ENCODE data around the gene KNTC1. TPM values are rescaled to one million over a fixed set of nuclear protein-coding genes. Genes with fewer than 3 reads are reported as not detected.
"Not testable (repeated sequence)": the region's sequence is repeated elsewhere in the genome, so short reads cannot be mapped to it uniquely, and the experiment has no call there.

The KNTC1 gene, protein sequence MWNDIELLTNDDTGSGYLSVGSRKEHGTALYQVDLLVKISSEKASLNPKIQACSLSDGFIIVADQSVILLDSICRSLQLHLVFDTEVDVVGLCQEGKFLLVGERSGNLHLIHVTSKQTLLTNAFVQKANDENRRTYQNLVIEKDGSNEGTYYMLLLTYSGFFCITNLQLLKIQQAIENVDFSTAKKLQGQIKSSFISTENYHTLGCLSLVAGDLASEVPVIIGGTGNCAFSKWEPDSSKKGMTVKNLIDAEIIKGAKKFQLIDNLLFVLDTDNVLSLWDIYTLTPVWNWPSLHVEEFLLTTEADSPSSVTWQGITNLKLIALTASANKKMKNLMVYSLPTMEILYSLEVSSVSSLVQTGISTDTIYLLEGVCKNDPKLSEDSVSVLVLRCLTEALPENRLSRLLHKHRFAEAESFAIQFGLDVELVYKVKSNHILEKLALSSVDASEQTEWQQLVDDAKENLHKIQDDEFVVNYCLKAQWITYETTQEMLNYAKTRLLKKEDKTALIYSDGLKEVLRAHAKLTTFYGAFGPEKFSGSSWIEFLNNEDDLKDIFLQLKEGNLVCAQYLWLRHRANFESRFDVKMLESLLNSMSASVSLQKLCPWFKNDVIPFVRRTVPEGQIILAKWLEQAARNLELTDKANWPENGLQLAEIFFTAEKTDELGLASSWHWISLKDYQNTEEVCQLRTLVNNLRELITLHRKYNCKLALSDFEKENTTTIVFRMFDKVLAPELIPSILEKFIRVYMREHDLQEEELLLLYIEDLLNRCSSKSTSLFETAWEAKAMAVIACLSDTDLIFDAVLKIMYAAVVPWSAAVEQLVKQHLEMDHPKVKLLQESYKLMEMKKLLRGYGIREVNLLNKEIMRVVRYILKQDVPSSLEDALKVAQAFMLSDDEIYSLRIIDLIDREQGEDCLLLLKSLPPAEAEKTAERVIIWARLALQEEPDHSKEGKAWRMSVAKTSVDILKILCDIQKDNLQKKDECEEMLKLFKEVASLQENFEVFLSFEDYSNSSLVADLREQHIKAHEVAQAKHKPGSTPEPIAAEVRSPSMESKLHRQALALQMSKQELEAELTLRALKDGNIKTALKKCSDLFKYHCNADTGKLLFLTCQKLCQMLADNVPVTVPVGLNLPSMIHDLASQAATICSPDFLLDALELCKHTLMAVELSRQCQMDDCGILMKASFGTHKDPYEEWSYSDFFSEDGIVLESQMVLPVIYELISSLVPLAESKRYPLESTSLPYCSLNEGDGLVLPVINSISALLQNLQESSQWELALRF (N-terminal part only)
- total RNA-seq (20.6 TPM), polyA plus RNA-seq (ENCODE audit: insufficient read depth in 1 of 8, insufficient read length in 8 of 8, low replicate concordance in 1 of 8) (10 to 100 TPM; 13.8 to 27.7 (median 18.1) TPM)
- long read RNA-seq, donor 1 = 0 reads
- long read RNA-seq, donor 2 = 0 reads
- long read RNA-seq, donor 3 = 0 reads
- long read RNA-seq, donor 4 = 0 reads
- long read RNA-seq, donor 5 = 0 reads
- long read RNA-seq, donor 6 = 0 reads
- long read RNA-seq, donor 7, partial matches to known transcripts = 0 of 1 reads
- long read RNA-seq, donor 7, other reads (novel, unspliced or antisense) = 0 of 1 reads
- long read RNA-seq, donor 8 = 0 reads
- long read RNA-seq, donor 9, partial matches to known transcripts = 0 of 1 reads
- long read RNA-seq, donor 9, other reads (novel, unspliced or antisense) = 0 of 1 reads
- long read RNA-seq, donor 10 = 0 reads
- long read RNA-seq, donor 11 = 0 reads

DNA sequence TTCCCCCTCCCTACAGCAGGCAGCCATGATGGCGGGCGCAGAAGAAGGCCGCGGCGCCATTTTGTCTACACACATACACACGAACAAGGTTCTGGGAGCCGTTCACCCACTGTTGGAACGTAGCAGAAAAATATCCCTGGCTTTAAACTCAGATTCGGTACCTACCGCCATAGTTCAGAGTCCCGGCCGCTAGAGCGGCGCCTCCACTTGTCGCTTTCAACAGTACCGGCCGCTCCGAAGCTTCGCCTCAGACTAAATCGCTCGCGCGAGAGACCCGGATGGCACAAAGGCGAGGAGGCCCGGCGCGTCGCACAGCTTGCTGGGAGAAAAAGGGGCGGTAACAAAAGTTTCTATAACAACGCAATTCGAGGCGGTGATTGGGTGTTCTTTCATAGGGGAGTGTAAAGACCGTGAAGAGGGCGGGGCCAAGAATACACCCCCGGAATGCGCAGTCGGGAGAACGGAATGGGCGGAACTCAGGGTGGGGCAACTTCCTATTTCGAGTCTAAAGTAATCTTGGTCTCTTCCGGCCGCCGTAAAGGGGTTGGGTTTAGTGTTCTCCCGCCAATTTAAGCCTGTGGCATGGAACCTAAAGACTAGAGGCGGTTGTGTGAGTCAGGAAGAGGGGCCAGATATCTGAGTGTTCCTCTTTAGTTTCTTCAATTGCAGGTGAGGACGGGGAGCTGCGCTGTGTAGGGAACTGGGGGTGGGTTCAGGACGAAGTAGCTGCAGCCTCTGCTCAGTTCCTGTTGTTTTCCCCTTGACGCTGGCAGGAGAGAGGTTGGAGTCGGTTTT is at the start of gene KNTC1, which contains the start of gene RSRC2:
Gene KNTC1 (plus strand): TSS at position 567 of the 795 bp plus-strand sequence. CDS start 2,815 bp downstream, outside the sequence.
Gene RSRC2 (minus strand): TSS at position 254 of the 795 bp plus-strand sequence. CDS start 83 bp downstream, at position 171.
- Histone ChIP-seq H3K4me3 (ENCODE audit: low read length) (peak within 1 kb of the TSS; percentile 94), H3K36me3 (ENCODE audit: control insufficient read depth, insufficient read depth, low read length) (peaks cover 9% of the 10 kb centered on the region), H3K4me1 (ENCODE audit: control insufficient read depth, insufficient read depth, low read length) (peaks cover 13% of the 10 kb centered on the region), H3K27ac (ENCODE audit: low read length) (peak within 1 kb of the TSS; percentile 99), H3K27me3 (ENCODE audit: control insufficient read depth, insufficient read depth, low read length) (no peaks in the 10 kb centered on the region), H3K9me3 (replicated peaks; ENCODE audit: control insufficient read depth, low read depth, low read length) (no peaks in the 10 kb centered on the region)
- DNase-seq = peak; percentile 100
- under 1% methylated on average over 51 of the region's 51 CpGs for WGBS (ENCODE audit: insufficient coverage)

DNA sequence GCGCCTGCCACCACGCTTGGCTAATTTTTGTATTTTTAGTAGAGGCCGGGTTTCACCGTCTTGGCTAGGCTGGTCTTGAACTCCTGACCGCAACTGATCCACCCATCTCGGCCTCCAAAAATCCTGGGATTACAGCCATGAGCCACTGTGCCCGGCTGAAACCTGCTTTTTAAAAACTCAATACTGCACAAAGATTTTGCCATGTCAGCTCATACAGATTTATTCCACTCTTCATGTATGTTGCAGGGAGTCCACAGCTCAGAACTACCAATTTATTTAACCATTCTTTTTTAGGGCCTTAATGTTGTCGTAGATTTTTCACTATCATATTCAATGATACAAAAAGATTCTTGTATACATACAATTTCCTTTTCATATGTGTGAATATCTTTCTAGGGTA is 46.3 kb upstream of the KNTC1 start:
- no peak for DNase-seq
- Histone ChIP-seq H3K27me3 (ENCODE audit: control insufficient read depth, insufficient read depth, low read length) (no peaks in the 10 kb centered on the region), H3K36me3 (ENCODE audit: control insufficient read depth, insufficient read depth, low read length) (peaks cover 40% of the 10 kb centered on the region), H3K9me3 (replicated peaks; ENCODE audit: control insufficient read depth, low read depth, low read length) (no peaks in the 10 kb centered on the region), H3K27ac (ENCODE audit: low read length) (no peak overlapping the region), H3K4me1 (ENCODE audit: control insufficient read depth, insufficient read depth, low read length) (no peaks in the 10 kb centered on the region), H3K4me3 (ENCODE audit: low read length) (no peak overlapping the region)
- 100% methylated on average over 1 of the region's 8 CpGs for WGBS (ENCODE audit: insufficient coverage)

DNA sequence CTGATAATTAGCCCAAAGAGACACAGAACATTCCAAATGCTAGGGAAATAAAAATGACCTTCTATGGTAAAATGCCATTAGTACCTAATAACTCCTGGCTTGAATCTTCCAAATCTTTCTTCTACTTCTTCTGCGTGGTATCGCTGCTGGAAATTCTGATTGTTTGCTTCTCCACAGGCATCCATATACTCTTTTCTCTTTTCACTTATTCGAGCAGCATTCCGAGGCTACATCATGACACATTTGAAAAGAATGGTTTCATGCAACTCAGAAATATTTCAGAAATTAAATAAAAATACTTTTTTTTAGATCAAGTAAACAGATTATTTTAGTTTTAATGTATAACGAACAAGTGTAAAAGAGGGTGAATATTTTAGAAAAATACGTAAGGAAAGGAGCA is 45.2 kb upstream of the KNTC1 start:
- WGBS (ENCODE audit: insufficient coverage) = no CpG with 5 or more reads among the region's 6 CpGs
- no peaks in the 10 kb centered on the region for H3K4me1 ChIP-seq (ENCODE audit: control insufficient read depth, insufficient read depth, low read length)
- H3K4me3 ChIP-seq (ENCODE audit: low read length) = no peak overlapping the region
- H3K9me3 ChIP-seq (replicated peaks; ENCODE audit: control insufficient read depth, low read depth, low read length) = no peaks in the 10 kb centered on the region
- no peak for DNase-seq
- H3K27me3 ChIP-seq (ENCODE audit: control insufficient read depth, insufficient read depth, low read length) = no peaks in the 10 kb centered on the region
- no peak overlapping the region for H3K27ac ChIP-seq (ENCODE audit: low read length)
- H3K36me3 ChIP-seq (ENCODE audit: control insufficient read depth, insufficient read depth, low read length) = peaks cover 41% of the 10 kb centered on the region

DNA sequence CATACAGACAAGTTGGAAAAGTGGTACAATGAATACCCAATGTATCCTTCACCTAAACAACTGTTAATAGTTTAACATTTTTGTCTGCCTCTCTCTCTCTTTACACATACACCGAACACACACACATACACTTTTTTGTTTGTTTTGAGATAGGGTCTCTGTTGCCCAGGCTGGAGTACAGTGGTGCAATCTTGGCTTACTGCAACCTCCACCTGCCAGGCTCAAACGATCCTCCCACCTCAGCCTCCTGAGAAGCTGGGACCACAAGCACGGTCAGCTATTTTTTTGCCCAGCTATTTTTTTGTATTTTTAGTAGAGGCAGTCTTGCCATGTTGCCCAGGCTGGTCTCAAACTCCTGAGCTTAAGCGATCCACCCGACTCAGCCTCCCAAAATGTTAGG is 43.1 kb upstream of the KNTC1 start:
- H3K4me1 ChIP-seq (ENCODE audit: control insufficient read depth, insufficient read depth, low read length) = no peaks in the 10 kb centered on the region
- no peak overlapping the region for H3K4me3 ChIP-seq (ENCODE audit: low read length)
- 100% methylated on average over 2 of the region's 5 CpGs for WGBS (ENCODE audit: insufficient coverage)
- DNase-seq = no peak
- no peaks in the 10 kb centered on the region for H3K27me3 ChIP-seq (ENCODE audit: control insufficient read depth, insufficient read depth, low read length)
- peaks cover 46% of the 10 kb centered on the region for H3K36me3 ChIP-seq (ENCODE audit: control insufficient read depth, insufficient read depth, low read length)
- no peak overlapping the region for H3K27ac ChIP-seq (ENCODE audit: low read length)
- no peaks in the 10 kb centered on the region for H3K9me3 ChIP-seq (replicated peaks; ENCODE audit: control insufficient read depth, low read depth, low read length)

DNA sequence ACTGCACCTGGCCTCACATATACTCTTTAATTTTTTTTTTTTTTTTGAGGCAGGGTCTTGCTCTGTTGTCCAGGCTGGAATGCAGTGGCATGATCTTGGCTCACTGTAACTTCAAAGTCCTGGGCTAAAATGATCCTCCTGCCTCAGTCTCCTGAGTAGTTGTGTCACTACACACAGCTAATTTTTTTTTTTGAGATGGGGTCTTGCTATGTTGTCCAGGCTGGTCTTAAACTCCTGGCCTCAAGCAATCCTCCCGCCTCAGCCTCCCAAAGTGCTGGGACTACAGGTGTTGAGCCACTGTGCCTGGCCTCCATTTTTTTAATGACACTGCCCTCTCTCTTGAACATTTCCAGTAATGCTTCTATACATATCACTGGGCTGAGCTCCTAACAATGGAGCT is 42.7 kb upstream of the KNTC1 start:
- H3K9me3 ChIP-seq (replicated peaks; ENCODE audit: control insufficient read depth, low read depth, low read length); H3K4me3 ChIP-seq (ENCODE audit: low read length); DNase-seq; H3K27me3 ChIP-seq (ENCODE audit: control insufficient read depth, insufficient read depth, low read length); H3K27ac ChIP-seq (ENCODE audit: low read length); H3K4me1 ChIP-seq (ENCODE audit: control insufficient read depth, insufficient read depth, low read length): not testable (repeated sequence)
- 100% methylated on average over 1 of the region's 1 CpG for WGBS (ENCODE audit: insufficient coverage)
- peaks cover 48% of the 10 kb centered on the region for H3K36me3 ChIP-seq (ENCODE audit: control insufficient read depth, insufficient read depth, low read length)

DNA sequence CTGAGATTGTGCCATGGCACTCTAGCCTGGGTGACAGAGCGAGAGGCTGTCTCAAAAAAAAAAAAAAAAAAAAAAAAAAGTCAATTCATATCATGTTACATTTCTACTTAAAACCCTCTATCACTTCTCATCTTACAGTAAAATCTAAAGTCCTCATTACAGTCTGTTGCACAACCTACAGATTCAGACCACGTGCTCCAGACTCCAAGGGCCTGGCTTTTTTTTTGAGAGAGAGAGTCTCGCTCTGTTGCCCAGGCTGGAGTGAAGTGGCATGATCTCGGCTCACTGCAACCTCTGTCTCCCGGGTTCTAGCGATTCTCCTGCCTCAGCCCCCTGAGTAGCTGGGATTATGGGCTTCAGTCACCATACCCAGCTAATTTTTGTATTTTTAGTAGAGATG is 40.7 kb upstream of the KNTC1 start:
- not testable (repeated sequence) for H3K27me3 ChIP-seq (ENCODE audit: control insufficient read depth, insufficient read depth, low read length); H3K4me3 ChIP-seq (ENCODE audit: low read length); H3K4me1 ChIP-seq (ENCODE audit: control insufficient read depth, insufficient read depth, low read length); H3K9me3 ChIP-seq (replicated peaks; ENCODE audit: control insufficient read depth, low read depth, low read length); H3K27ac ChIP-seq (ENCODE audit: low read length); DNase-seq
- peaks cover 47% of the 10 kb centered on the region for H3K36me3 ChIP-seq (ENCODE audit: control insufficient read depth, insufficient read depth, low read length)
- WGBS (ENCODE audit: insufficient coverage) = 94% methylated on average over 3 of the region's 6 CpGs

DNA sequence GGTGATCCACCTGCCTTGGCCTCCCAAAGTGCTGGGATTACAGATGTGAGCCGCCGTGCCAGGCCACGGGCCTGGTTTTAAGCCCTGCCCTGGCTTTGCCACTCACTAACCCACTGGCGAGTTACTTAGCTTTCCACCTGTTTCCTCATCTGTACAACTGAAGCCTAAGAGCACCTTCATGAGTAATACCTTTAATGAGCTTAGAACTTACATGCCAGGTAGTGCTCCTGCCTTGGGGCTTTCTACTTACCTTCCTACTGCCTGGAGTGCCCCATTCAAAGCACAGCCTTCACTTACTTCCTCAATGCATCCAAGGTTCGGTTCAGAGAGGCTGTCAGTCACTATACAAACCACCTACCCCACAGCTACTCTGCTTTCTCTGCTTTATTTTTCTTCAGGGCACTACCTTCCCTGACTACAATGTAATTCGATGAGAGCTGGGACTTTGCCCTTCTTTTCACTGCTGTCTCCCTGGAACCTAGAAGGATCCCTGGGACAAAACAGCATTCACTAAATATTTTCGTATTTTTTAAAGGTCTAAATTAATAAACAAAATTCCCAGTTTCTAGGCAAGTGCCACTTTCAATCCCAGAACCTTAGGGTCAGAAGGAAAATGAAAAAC is 40.1 kb upstream of the KNTC1 start:
- Histone ChIP-seq H3K36me3 (ENCODE audit: control insufficient read depth, insufficient read depth, low read length) (peaks cover 47% of the 10 kb centered on the region), H3K27ac (ENCODE audit: low read length) (no peak overlapping the region), H3K27me3 (ENCODE audit: control insufficient read depth, insufficient read depth, low read length) (no peaks in the 10 kb centered on the region), H3K4me3 (ENCODE audit: low read length) (no peak overlapping the region), H3K4me1 (ENCODE audit: control insufficient read depth, insufficient read depth, low read length) (no peaks in the 10 kb centered on the region), H3K9me3 (replicated peaks; ENCODE audit: control insufficient read depth, low read depth, low read length) (no peaks in the 10 kb centered on the region)
- 98% methylated on average over 6 of the region's 7 CpGs for WGBS (ENCODE audit: insufficient coverage)
- DNase-seq = no peak

DNA sequence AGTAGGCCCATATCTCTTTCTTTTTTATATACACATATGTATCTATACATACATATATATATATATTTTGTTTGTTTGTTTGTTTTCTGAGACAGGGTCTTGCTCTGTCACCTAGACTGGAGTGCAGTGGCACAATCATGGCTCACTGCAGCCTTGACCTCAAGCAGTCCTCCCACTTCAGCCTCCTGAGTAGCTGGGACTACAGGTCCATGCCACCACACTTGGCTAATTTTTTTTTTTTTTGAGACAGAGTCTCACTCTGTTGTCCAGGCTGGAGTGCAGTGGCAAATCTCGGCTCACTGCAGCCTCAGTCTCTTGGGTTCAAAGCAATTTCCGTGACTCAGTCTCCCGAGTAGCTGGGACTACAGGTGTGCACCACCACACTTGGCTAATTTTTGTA is 39.2 kb upstream of the KNTC1 start:
- H3K4me3 ChIP-seq (ENCODE audit: low read length); H3K4me1 ChIP-seq (ENCODE audit: control insufficient read depth, insufficient read depth, low read length); H3K9me3 ChIP-seq (replicated peaks; ENCODE audit: control insufficient read depth, low read depth, low read length); H3K27ac ChIP-seq (ENCODE audit: low read length); DNase-seq; H3K27me3 ChIP-seq (ENCODE audit: control insufficient read depth, insufficient read depth, low read length): not testable (repeated sequence)
- 90% methylated on average over 2 of the region's 3 CpGs for WGBS (ENCODE audit: insufficient coverage)
- H3K36me3 ChIP-seq (ENCODE audit: control insufficient read depth, insufficient read depth, low read length) = peaks cover 54% of the 10 kb centered on the region

Data from muscle of leg (tissue), 16 donors.